Endothelial cell of umbilical vein (primary cell): ENCODE results near the gene CACNA1S.

Source experiments
- POLR2A ChIP-seq: IDR thresholded peaks from 2 replicates; pipeline ENCODE4 v1.6.1; 2012; ENCODE audit warnings: low read depth, mild to moderate bottlenecking, control low read depth, low read length
- POLR2AphosphoS5 ChIP-seq: IDR thresholded peaks from 2 replicates; pipeline ENCODE4 v1.6.1; 2012; ENCODE audit warnings: low read depth, mild to moderate bottlenecking, control low read depth, low read length, moderate library complexity; ENCODE audit not compliant: insufficient read depth
- TF ChIP-seq, protein P1 (sequence below), 2 donors: IDR thresholded peaks; 1 replicate in 1 of 2; 2 replicates in 1 of 2; pipeline ENCODE4 v1.5.1; 2011; ENCODE audit warnings: low read length in 2 of 2, mild to moderate bottlenecking in 2 of 2, moderate library complexity in 2 of 2, control low read depth in 1 of 2, inconsistent platforms in 1 of 2, low read depth in 1 of 2; ENCODE audit not compliant: insufficient read depth in 1 of 2; ENCODE audit errors: extremely low read depth in 1 of 2

DNA sequence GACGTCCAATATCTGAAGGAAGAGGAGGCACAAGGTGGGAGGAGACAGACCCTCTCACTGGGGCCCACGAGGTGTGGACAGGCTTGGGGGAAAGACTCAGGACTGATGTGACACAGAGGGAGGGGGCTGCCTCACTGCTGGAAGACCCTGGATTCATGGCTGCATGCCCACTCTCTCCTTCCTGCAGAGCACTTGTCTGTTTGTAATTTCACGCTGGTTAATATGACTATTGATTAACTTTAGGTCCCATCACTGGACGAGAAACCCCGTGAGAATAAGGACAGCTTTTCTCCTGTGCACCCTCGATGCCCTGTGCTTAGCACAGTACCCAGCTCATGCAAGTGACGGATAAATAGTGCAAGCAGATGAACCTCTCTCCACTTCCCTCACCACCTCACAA lies 35.1 kb downstream of the CACNA1S start:
- TF ChIP-seq POLR2AphosphoS5 (no peak), POLR2A (no peak)
- TF ChIP-seq, protein P1, sequence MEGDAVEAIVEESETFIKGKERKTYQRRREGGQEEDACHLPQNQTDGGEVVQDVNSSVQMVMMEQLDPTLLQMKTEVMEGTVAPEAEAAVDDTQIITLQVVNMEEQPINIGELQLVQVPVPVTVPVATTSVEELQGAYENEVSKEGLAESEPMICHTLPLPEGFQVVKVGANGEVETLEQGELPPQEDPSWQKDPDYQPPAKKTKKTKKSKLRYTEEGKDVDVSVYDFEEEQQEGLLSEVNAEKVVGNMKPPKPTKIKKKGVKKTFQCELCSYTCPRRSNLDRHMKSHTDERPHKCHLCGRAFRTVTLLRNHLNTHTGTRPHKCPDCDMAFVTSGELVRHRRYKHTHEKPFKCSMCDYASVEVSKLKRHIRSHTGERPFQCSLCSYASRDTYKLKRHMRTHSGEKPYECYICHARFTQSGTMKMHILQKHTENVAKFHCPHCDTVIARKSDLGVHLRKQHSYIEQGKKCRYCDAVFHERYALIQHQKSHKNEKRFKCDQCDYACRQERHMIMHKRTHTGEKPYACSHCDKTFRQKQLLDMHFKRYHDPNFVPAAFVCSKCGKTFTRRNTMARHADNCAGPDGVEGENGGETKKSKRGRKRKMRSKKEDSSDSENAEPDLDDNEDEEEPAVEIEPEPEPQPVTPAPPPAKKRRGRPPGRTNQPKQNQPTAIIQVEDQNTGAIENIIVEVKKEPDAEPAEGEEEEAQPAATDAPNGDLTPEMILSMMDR (IDR thresholded peaks at IDR 0.05; ENCODE audit: extremely low read depth in 1 of 2, insufficient read depth in 1 of 2, low read depth in 1 of 2, low read length in 2 of 2), result no peak
